B cell (primary cell): ENCODE data around the gene COX10.

Experiments used
- EZH2 ChIP-seq: IDR thresholded peaks from 2 replicates; pipeline ENCODE4 v1.6.1; 2012; ENCODE audit warnings: borderline replicate concordance, low read depth, mild to moderate bottlenecking, moderate library complexity, low read length; ENCODE audit not compliant: insufficient read depth, poor library complexity, severe bottlenecking
- TF ChIP-seq, protein P1 (sequence below): fragments of 200-600 bp; IDR thresholded peaks from one replicate; pipeline ENCODE4 v1.8.0; 2022; ENCODE audit warnings: antibody characterized with exemption, mild to moderate bottlenecking

DNA sequence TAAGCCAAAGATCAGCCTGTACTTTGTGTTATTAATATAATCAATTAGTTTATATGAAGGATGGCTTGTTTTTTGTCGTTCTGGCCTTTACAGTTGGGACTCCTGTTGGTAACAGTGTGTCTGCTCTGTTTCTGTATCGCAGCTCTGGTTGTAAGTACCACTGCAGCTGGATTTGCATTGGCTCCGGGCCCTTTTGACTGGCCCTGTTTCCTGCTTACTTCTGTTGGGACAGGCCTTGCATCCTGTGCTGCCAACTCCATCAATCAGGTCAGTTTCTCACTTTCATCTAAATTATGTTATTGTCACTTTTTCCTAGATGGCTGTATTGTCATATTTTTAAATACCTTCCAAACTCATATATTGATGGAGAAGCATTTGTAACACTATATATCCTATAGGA is 32.7 kb downstream of the COX10 start:
- TF ChIP-seq, protein P1, sequence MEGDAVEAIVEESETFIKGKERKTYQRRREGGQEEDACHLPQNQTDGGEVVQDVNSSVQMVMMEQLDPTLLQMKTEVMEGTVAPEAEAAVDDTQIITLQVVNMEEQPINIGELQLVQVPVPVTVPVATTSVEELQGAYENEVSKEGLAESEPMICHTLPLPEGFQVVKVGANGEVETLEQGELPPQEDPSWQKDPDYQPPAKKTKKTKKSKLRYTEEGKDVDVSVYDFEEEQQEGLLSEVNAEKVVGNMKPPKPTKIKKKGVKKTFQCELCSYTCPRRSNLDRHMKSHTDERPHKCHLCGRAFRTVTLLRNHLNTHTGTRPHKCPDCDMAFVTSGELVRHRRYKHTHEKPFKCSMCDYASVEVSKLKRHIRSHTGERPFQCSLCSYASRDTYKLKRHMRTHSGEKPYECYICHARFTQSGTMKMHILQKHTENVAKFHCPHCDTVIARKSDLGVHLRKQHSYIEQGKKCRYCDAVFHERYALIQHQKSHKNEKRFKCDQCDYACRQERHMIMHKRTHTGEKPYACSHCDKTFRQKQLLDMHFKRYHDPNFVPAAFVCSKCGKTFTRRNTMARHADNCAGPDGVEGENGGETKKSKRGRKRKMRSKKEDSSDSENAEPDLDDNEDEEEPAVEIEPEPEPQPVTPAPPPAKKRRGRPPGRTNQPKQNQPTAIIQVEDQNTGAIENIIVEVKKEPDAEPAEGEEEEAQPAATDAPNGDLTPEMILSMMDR: no peak
- TF ChIP-seq EZH2: no peak
